ENCODE data around the gene GABRD.

Gene GABRD

GRCh38 chr1:2053784-2054376 lies 34.7 kb downstream of the GABRD start:
- H3K27ac ChIP-seq (ENCODE audit: low read length), result no peak overlapping the region
- H3K4me1 ChIP-seq (ENCODE audit: control insufficient read depth, low read depth, low read length), result no peaks in the 10 kb centered on the region
- H3K27me3 ChIP-seq (ENCODE audit: control insufficient read depth, insufficient read depth, low read length), result peaks cover 23% of the 10 kb centered on the region
- H3K36me3 ChIP-seq (ENCODE audit: control insufficient read depth, low read depth, low read length), result peaks cover 3% of the 10 kb centered on the region
- no peak overlapping the region for H3K4me3 ChIP-seq (ENCODE audit: low read length)
- H3K9me3 ChIP-seq (ENCODE audit: control insufficient read depth, low read depth, low read length), result no peaks in the 10 kb centered on the region
- no peak overlapping the region for H3K9ac ChIP-seq (ENCODE audit: low read length)

- H3K4me1 ChIP-seq (ENCODE audit: control insufficient read depth, low read depth, low read length), result no peaks in the 10 kb centered on the region
- H3K9ac ChIP-seq (ENCODE audit: low read length), result no peak overlapping the region
- no peak overlapping the region for H3K27ac ChIP-seq (ENCODE audit: low read length)
- H3K9me3 ChIP-seq (ENCODE audit: control insufficient read depth, low read depth, low read length), result no peaks in the 10 kb centered on the region
- H3K36me3 ChIP-seq (ENCODE audit: control insufficient read depth, low read depth, low read length), result peaks cover 3% of the 10 kb centered on the region
- no peak overlapping the region for H3K4me3 ChIP-seq (ENCODE audit: low read length)
- H3K27me3 ChIP-seq (ENCODE audit: control insufficient read depth, insufficient read depth, low read length), result peaks cover 22% of the 10 kb centered on the region
Observed at GRCh38 chr1:2054560-2054959, 35.4 kb downstream of the GABRD start.

GRCh38 chr1:2055911-2056575 lies 36.9 kb downstream of the GABRD start:
- Histone ChIP-seq H3K9me3 (ENCODE audit: control insufficient read depth, low read depth, low read length) (no peaks in the 10 kb centered on the region), H3K4me1 (ENCODE audit: control insufficient read depth, low read depth, low read length) (no peaks in the 10 kb centered on the region), H3K9ac (ENCODE audit: low read length) (no peak overlapping the region), H3K27ac (ENCODE audit: low read length) (no peak overlapping the region), H3K36me3 (ENCODE audit: control insufficient read depth, low read depth, low read length) (peaks cover 7% of the 10 kb centered on the region), H3K4me3 (ENCODE audit: low read length) (no peak overlapping the region), H3K27me3 (ENCODE audit: control insufficient read depth, insufficient read depth, low read length) (peaks cover 14% of the 10 kb centered on the region)

GRCh38 chr1:2056955-2057590 lies 37.9 kb downstream of the GABRD start:
- Histone ChIP-seq H3K4me1 (ENCODE audit: control insufficient read depth, low read depth, low read length) (no peaks in the 10 kb centered on the region), H3K27me3 (ENCODE audit: control insufficient read depth, insufficient read depth, low read length) (peaks cover 3% of the 10 kb centered on the region), H3K4me3 (ENCODE audit: low read length) (no peak overlapping the region), H3K27ac (ENCODE audit: low read length) (no peak overlapping the region), H3K36me3 (ENCODE audit: control insufficient read depth, low read depth, low read length) (peaks cover 7% of the 10 kb centered on the region), H3K9me3 (ENCODE audit: control insufficient read depth, low read depth, low read length) (no peaks in the 10 kb centered on the region), H3K9ac (ENCODE audit: low read length) (no peak overlapping the region)

GRCh38 chr1:2059290-2059953 lies 40.3 kb downstream of the GABRD start:
- Histone ChIP-seq H3K36me3 (ENCODE audit: control insufficient read depth, low read depth, low read length) (peaks cover 7% of the 10 kb centered on the region), H3K27me3 (ENCODE audit: control insufficient read depth, insufficient read depth, low read length) (no peaks in the 10 kb centered on the region), H3K27ac (ENCODE audit: low read length) (no peak overlapping the region), H3K4me3 (ENCODE audit: low read length) (no peak overlapping the region), H3K4me1 (ENCODE audit: control insufficient read depth, low read depth, low read length) (no peaks in the 10 kb centered on the region), H3K9me3 (ENCODE audit: control insufficient read depth, low read depth, low read length) (no peaks in the 10 kb centered on the region), H3K9ac (ENCODE audit: low read length) (no peak overlapping the region)

- H3K4me3 ChIP-seq (ENCODE audit: low read length), result no peak overlapping the region
- no peak overlapping the region for H3K27ac ChIP-seq (ENCODE audit: low read length)
- no peaks in the 10 kb centered on the region for H3K9me3 ChIP-seq (ENCODE audit: control insufficient read depth, low read depth, low read length)
- no peaks in the 10 kb centered on the region for H3K4me1 ChIP-seq (ENCODE audit: control insufficient read depth, low read depth, low read length)
- H3K27me3 ChIP-seq (ENCODE audit: control insufficient read depth, insufficient read depth, low read length), result no peaks in the 10 kb centered on the region
- H3K9ac ChIP-seq (ENCODE audit: low read length), result no peak overlapping the region
- H3K36me3 ChIP-seq (ENCODE audit: control insufficient read depth, low read depth, low read length), result peaks cover 7% of the 10 kb centered on the region
Observed at GRCh38 chr1:2060072-2060471, 40.9 kb downstream of the GABRD start.

- Histone ChIP-seq H3K9ac (ENCODE audit: low read length) (no peak overlapping the region), H3K9me3 (ENCODE audit: control insufficient read depth, low read depth, low read length) (no peaks in the 10 kb centered on the region), H3K27me3 (ENCODE audit: control insufficient read depth, insufficient read depth, low read length) (no peaks in the 10 kb centered on the region), H3K4me3 (ENCODE audit: low read length) (no peak overlapping the region), H3K36me3 (ENCODE audit: control insufficient read depth, low read depth, low read length) (peaks cover 7% of the 10 kb centered on the region), H3K4me1 (ENCODE audit: control insufficient read depth, low read depth, low read length) (no peaks in the 10 kb centered on the region), H3K27ac (ENCODE audit: low read length) (no peak overlapping the region)
Observed at GRCh38 chr1:2060535-2060934, 41.4 kb downstream of the GABRD start.

GRCh38 chr1:2061065-2061778 lies 42.1 kb downstream of the GABRD start:
- no peaks in the 10 kb centered on the region for H3K27me3 ChIP-seq (ENCODE audit: control insufficient read depth, insufficient read depth, low read length)
- H3K4me3 ChIP-seq (ENCODE audit: low read length), result no peak overlapping the region
- no peaks in the 10 kb centered on the region for H3K4me1 ChIP-seq (ENCODE audit: control insufficient read depth, low read depth, low read length)
- peaks cover 7% of the 10 kb centered on the region for H3K36me3 ChIP-seq (ENCODE audit: control insufficient read depth, low read depth, low read length)
- no peak overlapping the region for H3K9ac ChIP-seq (ENCODE audit: low read length)
- H3K9me3 ChIP-seq (ENCODE audit: control insufficient read depth, low read depth, low read length), result no peaks in the 10 kb centered on the region
- H3K27ac ChIP-seq (ENCODE audit: low read length), result no peak overlapping the region

- Histone ChIP-seq H3K4me3 (ENCODE audit: low read length) (no peak overlapping the region), H3K9ac (ENCODE audit: low read length) (no peak overlapping the region), H3K27ac (ENCODE audit: low read length) (no peak overlapping the region), H3K27me3 (ENCODE audit: control insufficient read depth, insufficient read depth, low read length) (no peaks in the 10 kb centered on the region), H3K9me3 (ENCODE audit: control insufficient read depth, low read depth, low read length) (no peaks in the 10 kb centered on the region), H3K4me1 (ENCODE audit: control insufficient read depth, low read depth, low read length) (no peaks in the 10 kb centered on the region), H3K36me3 (ENCODE audit: control insufficient read depth, low read depth, low read length) (peaks cover 3% of the 10 kb centered on the region)
Observed at GRCh38 chr1:2065699-2066098, 46.6 kb downstream of the GABRD start.

GRCh38 chr1:2067393-2067792 lies 48.2 kb downstream of the GABRD start:
- no peaks in the 10 kb centered on the region for H3K9me3 ChIP-seq (ENCODE audit: control insufficient read depth, low read depth, low read length)
- H3K27me3 ChIP-seq (ENCODE audit: control insufficient read depth, insufficient read depth, low read length), result no peaks in the 10 kb centered on the region
- no peak overlapping the region for H3K4me3 ChIP-seq (ENCODE audit: low read length)
- no peak overlapping the region for H3K27ac ChIP-seq (ENCODE audit: low read length)
- peaks cover 3% of the 10 kb centered on the region for H3K36me3 ChIP-seq (ENCODE audit: control insufficient read depth, low read depth, low read length)
- no peak overlapping the region for H3K9ac ChIP-seq (ENCODE audit: low read length)
- no peaks in the 10 kb centered on the region for H3K4me1 ChIP-seq (ENCODE audit: control insufficient read depth, low read depth, low read length)

- H3K27ac ChIP-seq (ENCODE audit: low read length), result no peak overlapping the region
- no peaks in the 10 kb centered on the region for H3K9me3 ChIP-seq (ENCODE audit: control insufficient read depth, low read depth, low read length)
- no peak overlapping the region for H3K9ac ChIP-seq (ENCODE audit: low read length)
- H3K36me3 ChIP-seq (ENCODE audit: control insufficient read depth, low read depth, low read length), result peaks cover 3% of the 10 kb centered on the region
- H3K27me3 ChIP-seq (ENCODE audit: control insufficient read depth, insufficient read depth, low read length), result no peaks in the 10 kb centered on the region
- no peak overlapping the region for H3K4me3 ChIP-seq (ENCODE audit: low read length)
- no peaks in the 10 kb centered on the region for H3K4me1 ChIP-seq (ENCODE audit: control insufficient read depth, low read depth, low read length)
Observed at GRCh38 chr1:2067981-2068380, 48.8 kb downstream of the GABRD start.

Data from iPS-18a (cell line).